Measurements from ENCODE around the gene ASNSD1. TPM values are rescaled to one million over a fixed set of nuclear protein-coding genes. Genes with fewer than 3 reads are reported as not detected.
"Not testable (repeated sequence)": the region's sequence is repeated elsewhere in the genome, so short reads cannot be mapped to it uniquely, and the experiment has no call there.

ASNSD1 gene
- total and polyA plus RNA-seq, 2 donors: 44.0 to 47.0 TPM

DNA sequence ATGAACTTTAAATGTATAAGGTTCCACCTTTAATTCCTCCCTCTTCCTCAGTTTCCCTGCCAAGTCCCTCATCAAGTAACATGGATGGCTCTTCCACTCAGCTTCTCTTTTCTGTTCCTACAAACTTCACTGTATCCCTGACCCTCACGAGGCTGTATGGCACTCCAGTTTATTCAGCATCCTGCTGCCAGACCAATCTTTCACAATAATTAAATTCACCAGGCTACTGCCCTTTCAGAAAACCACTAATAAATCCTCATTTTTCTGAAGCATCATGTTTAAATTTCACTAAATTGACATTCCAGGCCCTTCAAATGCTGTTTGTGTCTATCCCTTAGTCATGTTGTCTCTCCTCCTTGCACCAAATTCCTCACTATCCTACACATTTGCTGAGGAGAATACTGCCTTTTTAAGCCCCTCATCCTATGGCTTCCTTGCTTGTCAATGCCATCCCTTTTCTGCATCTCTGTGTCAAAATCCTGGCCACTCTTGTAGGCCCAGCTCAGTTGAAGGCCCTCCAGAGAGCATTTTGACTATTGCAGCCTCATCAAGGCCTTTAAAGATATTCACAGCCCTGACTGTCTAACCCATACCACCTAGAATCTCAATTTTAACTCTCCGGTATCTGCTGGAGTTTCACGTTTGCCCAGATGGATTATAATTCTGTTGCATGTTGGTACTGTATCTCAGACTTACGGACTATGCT lies 22.8 kb upstream of the ASNSD1 start:
- DNase-seq (ENCODE audit: low read depth in 6 of 9, low spot score in 9 of 9): no peak
- H3K36me3 ChIP-seq (ENCODE audit: control insufficient read depth in 2 of 2, insufficient read depth in 2 of 2, low read length in 1 of 2): no peaks in the 10 kb centered on the region
- no peaks in the 10 kb centered on the region for H3K27me3 ChIP-seq (ENCODE audit: control insufficient read depth in 2 of 2, insufficient read depth in 1 of 2, low read length in 1 of 2)
- no peaks in the 10 kb centered on the region for H3K4me1 ChIP-seq (ENCODE audit: control insufficient read depth in 2 of 2, insufficient read depth in 2 of 2, low read length in 2 of 2)
- no peak overlapping the region for H3K27ac ChIP-seq (ENCODE audit: low read depth in 1 of 2, low read length in 1 of 2)
- no peak overlapping the region for H3K4me3 ChIP-seq (ENCODE audit: low read length in 2 of 2)
- 97% methylated on average over 4 of the region's 4 CpGs for WGBS
- no peaks in the 10 kb centered on the region for H3K9me3 ChIP-seq (ENCODE audit: control insufficient read depth in 2 of 2, insufficient read depth in 1 of 2, low read length in 1 of 2)

DNA sequence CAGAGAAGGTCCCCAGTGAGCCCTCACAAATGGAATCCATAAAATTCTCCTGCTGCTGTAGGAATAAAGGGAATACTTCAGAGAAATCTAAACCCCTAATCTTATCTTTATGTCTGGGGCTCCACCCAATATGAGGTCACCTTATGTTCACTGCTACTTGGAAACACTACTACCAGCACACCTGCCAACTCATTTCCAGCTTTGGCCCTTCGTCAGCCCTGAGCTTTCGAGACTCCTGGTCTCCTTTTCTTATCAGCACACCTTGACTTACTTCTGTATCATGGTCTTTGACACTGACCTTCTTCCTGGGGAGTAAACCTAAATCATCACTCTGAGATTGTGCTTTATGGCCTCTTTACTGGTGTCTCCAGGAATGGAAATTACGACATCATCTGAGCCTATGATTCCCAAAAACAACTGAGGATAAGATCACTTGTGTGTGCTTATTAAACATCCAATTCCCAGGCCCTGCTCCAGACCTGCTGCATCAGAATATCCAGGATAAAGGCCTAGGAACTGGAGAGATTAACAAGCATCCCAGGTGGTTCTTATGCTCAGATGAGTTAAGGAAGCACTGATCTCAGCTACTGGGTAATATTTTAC lies 22.2 kb upstream of the ASNSD1 start:
- Histone ChIP-seq H3K27ac (ENCODE audit: low read depth in 1 of 2, low read length in 1 of 2) (no peak overlapping the region), H3K36me3 (ENCODE audit: control insufficient read depth in 2 of 2, insufficient read depth in 2 of 2, low read length in 1 of 2) (no peaks in the 10 kb centered on the region), H3K27me3 (ENCODE audit: control insufficient read depth in 2 of 2, insufficient read depth in 1 of 2, low read length in 1 of 2) (no peaks in the 10 kb centered on the region), H3K4me1 (ENCODE audit: control insufficient read depth in 2 of 2, insufficient read depth in 2 of 2, low read length in 2 of 2) (no peaks in the 10 kb centered on the region), H3K9me3 (ENCODE audit: control insufficient read depth in 2 of 2, insufficient read depth in 1 of 2, low read length in 1 of 2) (no peaks in the 10 kb centered on the region), H3K4me3 (ENCODE audit: low read length in 2 of 2) (no peak overlapping the region)
- WGBS: 63% methylated on average over 3 of the region's 3 CpGs
- no peak for DNase-seq (ENCODE audit: low read depth in 6 of 9, low spot score in 9 of 9)

DNA sequence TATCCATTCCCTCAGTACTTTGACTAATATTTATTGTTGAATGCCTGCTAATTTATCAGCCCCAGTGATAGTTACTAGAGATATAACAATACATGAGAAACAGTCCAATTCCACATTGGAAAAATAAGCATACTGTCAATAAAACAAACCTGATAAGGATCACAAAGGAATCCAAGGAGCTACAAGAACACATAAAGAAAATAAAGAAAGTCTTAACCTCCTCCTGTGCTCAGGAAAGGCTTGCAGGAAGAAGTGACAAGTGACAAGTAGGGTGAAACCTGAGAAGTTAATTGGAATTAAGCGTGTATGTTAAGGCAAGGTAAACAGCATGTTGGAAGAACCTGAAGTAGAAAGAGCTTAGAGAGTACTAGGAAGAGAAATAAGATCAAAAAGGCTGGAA lies 20.3 kb upstream of the ASNSD1 start:
- DNase-seq (ENCODE audit: low read depth in 6 of 9, low spot score in 9 of 9): no peak
- WGBS: 95% methylated on average over 1 of the region's 1 CpG
- Histone ChIP-seq H3K9me3 (ENCODE audit: control insufficient read depth in 2 of 2, insufficient read depth in 1 of 2, low read length in 1 of 2) (no peaks in the 10 kb centered on the region), H3K4me3 (ENCODE audit: low read length in 2 of 2) (no peak overlapping the region), H3K27ac (ENCODE audit: low read depth in 1 of 2, low read length in 1 of 2) (no peak overlapping the region), H3K4me1 (ENCODE audit: control insufficient read depth in 2 of 2, insufficient read depth in 2 of 2, low read length in 2 of 2) (no peaks in the 10 kb centered on the region), H3K27me3 (ENCODE audit: control insufficient read depth in 2 of 2, insufficient read depth in 1 of 2, low read length in 1 of 2) (no peaks in the 10 kb centered on the region), H3K36me3 (ENCODE audit: control insufficient read depth in 2 of 2, insufficient read depth in 2 of 2, low read length in 1 of 2) (no peaks in the 10 kb centered on the region)

DNA sequence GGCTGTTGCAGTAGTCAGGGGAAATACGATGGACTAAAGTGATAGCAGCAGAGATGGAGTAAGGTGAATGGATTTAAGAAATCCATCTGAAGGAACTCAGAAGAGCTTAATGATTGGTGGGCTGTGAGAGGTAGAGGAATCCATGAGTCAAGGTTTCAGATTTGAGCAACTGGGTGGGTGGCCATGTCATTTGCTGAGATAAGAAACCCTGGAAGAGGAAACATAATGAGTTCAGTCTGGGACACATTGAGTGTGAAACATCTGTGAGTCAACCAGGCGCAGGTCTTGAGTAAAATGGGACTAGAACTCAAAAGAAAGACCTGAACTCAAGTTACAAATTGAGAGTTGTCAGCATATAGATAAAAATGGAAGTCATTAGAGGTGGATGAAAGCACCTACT lies 19.7 kb upstream of the ASNSD1 start:
- Histone ChIP-seq H3K36me3 (ENCODE audit: control insufficient read depth in 2 of 2, insufficient read depth in 2 of 2, low read length in 1 of 2) (no peaks in the 10 kb centered on the region), H3K27ac (ENCODE audit: low read depth in 1 of 2, low read length in 1 of 2) (no peak overlapping the region), H3K9me3 (ENCODE audit: control insufficient read depth in 2 of 2, insufficient read depth in 1 of 2, low read length in 1 of 2) (no peaks in the 10 kb centered on the region), H3K27me3 (ENCODE audit: control insufficient read depth in 2 of 2, insufficient read depth in 1 of 2, low read length in 1 of 2) (no peaks in the 10 kb centered on the region), H3K4me1 (ENCODE audit: control insufficient read depth in 2 of 2, insufficient read depth in 2 of 2, low read length in 2 of 2) (no peaks in the 10 kb centered on the region), H3K4me3 (ENCODE audit: low read length in 2 of 2) (no peak overlapping the region)
- DNase-seq (ENCODE audit: low read depth in 6 of 9, low spot score in 9 of 9): no peak
- WGBS: 98% methylated on average over 2 of the region's 2 CpGs

DNA sequence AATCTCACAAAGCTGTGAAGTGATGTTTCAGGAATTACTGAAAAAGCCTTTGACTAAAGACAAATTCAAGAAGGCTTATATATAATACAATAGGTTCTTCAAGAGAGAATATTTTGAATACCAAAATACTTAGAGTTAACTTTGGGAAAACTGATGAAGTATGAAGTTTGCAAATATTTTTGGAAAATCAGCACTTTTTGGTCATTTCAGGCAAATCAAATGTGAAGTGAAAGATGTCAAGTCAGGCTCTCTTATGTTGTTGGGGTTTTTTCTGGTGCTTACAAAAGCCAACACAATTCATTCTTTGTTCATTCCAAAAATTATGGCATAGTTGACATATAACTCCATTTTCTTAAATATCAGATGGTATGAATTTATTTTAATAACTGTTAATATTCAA lies 14.7 kb upstream of the ASNSD1 start:
- no peak overlapping the region for H3K27ac ChIP-seq (ENCODE audit: low read depth in 1 of 2, low read length in 1 of 2)
- no peak overlapping the region for H3K4me3 ChIP-seq (ENCODE audit: low read length in 2 of 2)
- no peaks in the 10 kb centered on the region for H3K36me3 ChIP-seq (ENCODE audit: control insufficient read depth in 2 of 2, insufficient read depth in 2 of 2, low read length in 1 of 2)
- no peaks in the 10 kb centered on the region for H3K4me1 ChIP-seq (ENCODE audit: control insufficient read depth in 2 of 2, insufficient read depth in 2 of 2, low read length in 2 of 2)
- no peak for DNase-seq (ENCODE audit: low read depth in 6 of 9, low spot score in 9 of 9)
- H3K9me3 ChIP-seq (ENCODE audit: control insufficient read depth in 2 of 2, insufficient read depth in 1 of 2, low read length in 1 of 2): no peaks in the 10 kb centered on the region
- H3K27me3 ChIP-seq (ENCODE audit: control insufficient read depth in 2 of 2, insufficient read depth in 1 of 2, low read length in 1 of 2): no peaks in the 10 kb centered on the region

DNA sequence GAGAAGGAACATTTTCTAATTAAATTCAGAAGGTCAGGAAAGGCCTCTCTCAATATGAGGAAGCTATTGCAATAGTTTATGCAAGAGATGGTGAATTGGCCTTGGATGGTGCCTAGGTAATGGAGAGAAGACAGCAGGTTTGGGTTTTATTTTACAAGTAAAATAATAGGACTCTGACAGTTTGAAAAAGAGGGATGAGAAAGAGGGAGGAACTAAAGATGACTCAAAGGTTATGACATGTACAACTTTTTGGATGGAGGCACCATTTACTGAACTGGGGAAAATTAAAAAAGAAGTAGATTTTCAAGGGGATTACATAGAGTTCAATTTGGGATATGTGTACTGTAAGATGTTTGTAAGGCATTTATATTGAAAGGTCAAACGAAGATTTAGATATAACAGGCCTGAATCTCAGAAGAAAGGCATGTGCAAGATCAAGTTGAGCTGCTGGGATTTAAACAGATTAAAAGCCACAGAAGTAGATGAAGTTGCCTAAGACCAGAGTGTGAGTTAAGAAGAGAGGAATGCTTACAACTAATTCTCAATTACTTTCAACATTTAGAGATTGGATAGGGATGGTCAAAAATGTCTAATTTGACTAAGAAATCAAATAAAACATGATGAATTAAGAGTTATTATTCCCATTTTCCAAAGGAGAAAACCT lies 12.3 kb upstream of the ASNSD1 start:
- Histone ChIP-seq H3K4me3 (ENCODE audit: low read length in 2 of 2) (no peak overlapping the region), H3K4me1 (ENCODE audit: control insufficient read depth in 2 of 2, insufficient read depth in 2 of 2, low read length in 2 of 2) (no peaks in the 10 kb centered on the region), H3K36me3 (ENCODE audit: control insufficient read depth in 2 of 2, insufficient read depth in 2 of 2, low read length in 1 of 2) (no peaks in the 10 kb centered on the region), H3K9me3 (ENCODE audit: control insufficient read depth in 2 of 2, insufficient read depth in 1 of 2, low read length in 1 of 2) (no peaks in the 10 kb centered on the region), H3K27me3 (ENCODE audit: control insufficient read depth in 2 of 2, insufficient read depth in 1 of 2, low read length in 1 of 2) (no peaks in the 10 kb centered on the region), H3K27ac (ENCODE audit: low read depth in 1 of 2, low read length in 1 of 2) (no peak overlapping the region)
- no peak for DNase-seq (ENCODE audit: low read depth in 6 of 9, low spot score in 9 of 9)
- WGBS: 97% methylated on average over 1 of the region's 1 CpG

DNA sequence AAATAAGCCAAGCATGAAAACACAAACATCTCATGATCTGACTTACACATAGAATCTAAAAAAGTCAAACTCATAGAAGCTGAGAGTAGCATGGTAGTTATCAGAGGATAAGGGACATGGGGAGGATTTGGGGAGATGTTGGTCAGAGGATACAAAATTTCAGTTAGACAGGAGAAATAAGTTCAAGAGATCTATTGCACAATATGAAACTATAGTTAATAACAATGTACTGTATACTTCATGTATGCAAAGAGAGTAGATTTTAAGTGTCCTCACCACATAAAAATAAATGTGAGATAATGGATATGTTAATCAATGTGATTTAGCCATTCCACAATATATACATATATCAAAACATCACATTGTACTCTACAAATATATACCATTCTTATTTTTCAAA lies 10.0 kb upstream of the ASNSD1 start:
- H3K36me3 ChIP-seq (ENCODE audit: control insufficient read depth in 2 of 2, insufficient read depth in 2 of 2, low read length in 1 of 2): no peaks in the 10 kb centered on the region
- DNase-seq (ENCODE audit: low read depth in 6 of 9, low spot score in 9 of 9): no peak
- no peaks in the 10 kb centered on the region for H3K27me3 ChIP-seq (ENCODE audit: control insufficient read depth in 2 of 2, insufficient read depth in 1 of 2, low read length in 1 of 2)
- no peaks in the 10 kb centered on the region for H3K9me3 ChIP-seq (ENCODE audit: control insufficient read depth in 2 of 2, insufficient read depth in 1 of 2, low read length in 1 of 2)
- H3K27ac ChIP-seq (ENCODE audit: low read depth in 1 of 2, low read length in 1 of 2): no peak overlapping the region
- H3K4me1 ChIP-seq (ENCODE audit: control insufficient read depth in 2 of 2, insufficient read depth in 2 of 2, low read length in 2 of 2): no peaks in the 10 kb centered on the region
- H3K4me3 ChIP-seq (ENCODE audit: low read length in 2 of 2): no peak overlapping the region

DNA sequence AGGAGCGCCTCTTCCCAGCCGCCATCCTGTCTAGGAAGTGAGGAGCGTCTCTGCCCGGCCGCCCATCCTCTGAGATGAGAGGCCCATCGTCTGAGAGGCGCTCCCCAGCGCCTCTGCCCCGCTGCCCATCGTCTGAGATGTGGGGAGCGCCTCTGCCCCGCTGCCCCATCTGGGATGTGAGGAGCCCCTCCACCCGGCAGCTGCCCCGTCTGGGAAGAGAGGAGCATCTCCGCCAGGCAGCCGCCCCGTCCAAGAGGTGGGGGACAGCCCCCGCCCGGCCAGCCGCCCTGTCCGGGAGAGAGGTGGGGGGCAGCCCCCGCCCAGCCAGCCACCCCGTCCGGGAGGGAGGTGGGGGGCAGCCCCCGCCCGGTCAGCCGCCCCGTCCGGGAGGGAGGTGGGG lies 7.8 kb upstream of the ASNSD1 start:
- H3K36me3 ChIP-seq (ENCODE audit: control insufficient read depth in 2 of 2, insufficient read depth in 2 of 2, low read length in 1 of 2); H3K27ac ChIP-seq (ENCODE audit: low read depth in 1 of 2, low read length in 1 of 2); DNase-seq (ENCODE audit: low read depth in 6 of 9, low spot score in 9 of 9); H3K4me3 ChIP-seq (ENCODE audit: low read length in 2 of 2); H3K9me3 ChIP-seq (ENCODE audit: control insufficient read depth in 2 of 2, insufficient read depth in 1 of 2, low read length in 1 of 2); H3K27me3 ChIP-seq (ENCODE audit: control insufficient read depth in 2 of 2, insufficient read depth in 1 of 2, low read length in 1 of 2): not testable (repeated sequence)
- WGBS: 97% methylated on average over 29 of the region's 29 CpGs
- H3K4me1 ChIP-seq (ENCODE audit: control insufficient read depth in 2 of 2, insufficient read depth in 2 of 2, low read length in 2 of 2): peaks cover 9 to 12% of the 10 kb centered on the region in 2 donors

DNA sequence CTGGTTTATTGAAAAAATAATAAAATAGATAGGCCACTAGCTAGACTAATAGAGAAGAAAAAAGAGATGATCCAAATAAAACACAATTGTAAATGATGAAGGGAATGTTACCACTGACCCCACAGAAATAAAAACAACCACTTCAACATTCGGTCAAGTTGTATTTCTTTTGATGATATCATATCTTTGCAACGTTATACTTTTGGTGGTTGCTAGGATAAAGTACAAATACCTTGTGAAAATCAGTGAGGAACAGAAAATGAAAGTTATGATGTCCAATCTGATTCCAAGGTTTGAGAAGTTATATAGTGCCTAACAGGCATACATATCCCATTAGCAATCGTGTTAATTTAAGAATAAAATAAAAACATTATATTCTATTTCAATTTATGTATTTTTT lies 6.6 kb upstream of the ASNSD1 start:
- Histone ChIP-seq H3K9me3 (ENCODE audit: control insufficient read depth in 2 of 2, insufficient read depth in 1 of 2, low read length in 1 of 2) (no peaks in the 10 kb centered on the region), H3K4me1 (ENCODE audit: control insufficient read depth in 2 of 2, insufficient read depth in 2 of 2, low read length in 2 of 2) (peaks cover 13 to 17% of the 10 kb centered on the region in 2 donors)
- WGBS: 89% methylated on average over 3 of the region's 3 CpGs

More for the DNA sequence above, 6.6 kb upstream of the ASNSD1 start:
- no peak for DNase-seq (ENCODE audit: low read depth in 6 of 9, low spot score in 9 of 9)
- no peaks in the 10 kb centered on the region for H3K36me3 ChIP-seq (ENCODE audit: control insufficient read depth in 2 of 2, insufficient read depth in 2 of 2, low read length in 1 of 2)
- H3K27me3 ChIP-seq (ENCODE audit: control insufficient read depth in 2 of 2, insufficient read depth in 1 of 2, low read length in 1 of 2): no peaks in the 10 kb centered on the region
- no peak overlapping the region for H3K27ac ChIP-seq (ENCODE audit: low read depth in 1 of 2, low read length in 1 of 2)
- no peak overlapping the region for H3K4me3 ChIP-seq (ENCODE audit: low read length in 2 of 2)

All from thymus (tissue), 11 donors.